ENCODE data around the gene UBA5. TPM values are rescaled to one million over a fixed set of nuclear protein-coding genes. Genes with fewer than 3 reads are reported as not detected.
A peak's percentile ranks its signal among the peaks of the same experiment; 100 is the strongest.
"Not testable (repeated sequence)": the region's sequence is repeated elsewhere in the genome, so short reads cannot be mapped to it uniquely, and the experiment has no call there.

The UBA5 gene
- 22.0 TPM for polyA plus RNA-seq (2013, experiment 1 of 2)
- 22.1 TPM for polyA plus RNA-seq (2013, experiment 2 of 2)

GRCh38 chr3:132660052-132660810, at the start of gene UBA5:
TSS of gene UBA5 (plus strand) at chr3:132660329. CDS start at chr3:132660538, 209 bp downstream.
- Histone ChIP-seq H3K14ac (ENCODE audit: low read length in 2 of 2) (peak within 1 kb of the TSS in 1 of 2 experiments; percentile 94), H3K23ac (ENCODE audit: low read length in 2 of 2) (peak within 1 kb of the TSS in 1 of 2 experiments; percentile 100), H2BK120ac (ENCODE audit: low read depth, low read length) (peak within 1 kb of the TSS; percentile 80), H3K9ac (ENCODE audit: low read length) (peak within 1 kb of the TSS; percentile 96), H3K18ac (ENCODE audit: low read depth in 1 of 2, low read length in 2 of 2) (peak within 1 kb of the TSS; percentile 81 to 100), H3K79me1 (replicated peaks; ENCODE audit: low read length, poor library complexity, severe bottlenecking) (peaks cover 5% of the 10 kb centered on the region), H3K4me2 (ENCODE audit: low read length, poor library complexity, severe bottlenecking) (peak within 1 kb of the TSS; percentile 60), H2BK15ac (ENCODE audit: low read depth, poor library complexity, severe bottlenecking) (peak within 1 kb of the TSS; percentile 76), H3K4me3 (ENCODE audit: insufficient read depth in 1 of 2, low read depth in 1 of 2, low read length in 2 of 2) (peak within 1 kb of the TSS; percentile 94 to 96), H3K4ac (ENCODE audit: low read depth in 1 of 2, low read length in 2 of 2) (peak within 1 kb of the TSS; percentile 91 to 100), H3K9me3 (ENCODE audit: control insufficient read depth, low read length) (no peaks in the 10 kb centered on the region), H2AFZ (ENCODE audit: low read depth, low read length) (peak within 1 kb of the TSS; percentile 100), H4K91ac (ENCODE audit: low read length) (peak within 1 kb of the TSS; percentile 94), H2BK5ac (ENCODE audit: low read depth, low read length, poor library complexity, severe bottlenecking) (peak within 1 kb of the TSS; percentile 60), H2BK12ac (ENCODE audit: low read length in 2 of 2) (peak within 1 kb of the TSS in 1 of 2 experiments; percentile 78), H4K8ac (ENCODE audit: low read length) (peak within 1 kb of the TSS; percentile 89), H3K27me3 (ENCODE audit: control insufficient read depth in 1 of 2, insufficient read depth in 1 of 2, low read length in 2 of 2) (no peaks in the 10 kb centered on the region), H3K27ac (ENCODE audit: low read length, poor library complexity, severe bottlenecking) (peak within 1 kb of the TSS; percentile 73), H3K36me3 (ENCODE audit: control insufficient read depth in 1 of 2, insufficient read depth in 2 of 2, low read depth in 1 of 2, low read length in 2 of 2) (peaks cover 0 to 2% of the 10 kb centered on the region in 2 experiments), H3K4me1 (ENCODE audit: control insufficient read depth, insufficient read depth, low read depth, low read length) (no peaks in the 10 kb centered on the region), H2AK5ac (ENCODE audit: low read length, severe bottlenecking) (no peak within 1 kb of the TSS)
- peak; percentile 80 for DNase-seq
- under 1% methylated on average over 64 of the region's 64 CpGs for WGBS

GRCh38 chr3:132615301-132615700, 44.8 kb upstream of the UBA5 start:
- H4K8ac ChIP-seq (ENCODE audit: low read length); H3K18ac ChIP-seq (ENCODE audit: low read depth in 1 of 2, low read length in 2 of 2); H3K9ac ChIP-seq (ENCODE audit: low read length); H3K4me2 ChIP-seq (ENCODE audit: low read length, poor library complexity, severe bottlenecking); H3K23ac ChIP-seq (ENCODE audit: low read length in 2 of 2); H3K79me1 ChIP-seq (replicated peaks; ENCODE audit: low read length, poor library complexity, severe bottlenecking); H3K27me3 ChIP-seq (ENCODE audit: control insufficient read depth in 1 of 2, insufficient read depth in 1 of 2, low read length in 2 of 2); H3K9me3 ChIP-seq (ENCODE audit: control insufficient read depth, low read length); H3K4ac ChIP-seq (ENCODE audit: low read depth in 1 of 2, low read length in 2 of 2); H2BK5ac ChIP-seq (ENCODE audit: low read depth, low read length, poor library complexity, severe bottlenecking); H3K14ac ChIP-seq (ENCODE audit: low read length in 2 of 2); H2AK5ac ChIP-seq (ENCODE audit: low read length, severe bottlenecking); H2BK120ac ChIP-seq (ENCODE audit: low read depth, low read length); H2AFZ ChIP-seq (ENCODE audit: low read depth, low read length); H2BK12ac ChIP-seq (ENCODE audit: low read length in 2 of 2); DNase-seq; H3K4me3 ChIP-seq (ENCODE audit: insufficient read depth in 1 of 2, low read depth in 1 of 2, low read length in 2 of 2); H2BK15ac ChIP-seq (ENCODE audit: low read depth, poor library complexity, severe bottlenecking); H3K27ac ChIP-seq (ENCODE audit: low read length, poor library complexity, severe bottlenecking); H3K4me1 ChIP-seq (ENCODE audit: control insufficient read depth, insufficient read depth, low read depth, low read length); H4K91ac ChIP-seq (ENCODE audit: low read length): not testable (repeated sequence)
- peaks cover 0 to 33% of the 10 kb centered on the region in 2 experiments for H3K36me3 ChIP-seq (ENCODE audit: control insufficient read depth in 1 of 2, insufficient read depth in 2 of 2, low read depth in 1 of 2, low read length in 2 of 2)
- WGBS, result 100% methylated on average over 1 of the region's 3 CpGs

GRCh38 chr3:132615881-132616280, 44.2 kb upstream of the UBA5 start:
- Histone ChIP-seq H4K8ac (ENCODE audit: low read length) (no peak overlapping the region), H3K79me1 (replicated peaks; ENCODE audit: low read length, poor library complexity, severe bottlenecking) (peaks cover 2% of the 10 kb centered on the region), H3K4me2 (ENCODE audit: low read length, poor library complexity, severe bottlenecking) (no peak overlapping the region), H3K14ac (ENCODE audit: low read length in 2 of 2) (no peak overlapping the region), H2BK120ac (ENCODE audit: low read depth, low read length) (no peak overlapping the region), H3K27ac (ENCODE audit: low read length, poor library complexity, severe bottlenecking) (no peak overlapping the region), H2BK5ac (ENCODE audit: low read depth, low read length, poor library complexity, severe bottlenecking) (no peak overlapping the region), H3K9me3 (ENCODE audit: control insufficient read depth, low read length) (peaks cover 5% of the 10 kb centered on the region), H4K91ac (ENCODE audit: low read length) (no peak overlapping the region), H2BK15ac (ENCODE audit: low read depth, poor library complexity, severe bottlenecking) (no peak overlapping the region), H3K4ac (ENCODE audit: low read depth in 1 of 2, low read length in 2 of 2) (no peak overlapping the region), H3K23ac (ENCODE audit: low read length in 2 of 2) (no peak overlapping the region), H3K4me1 (ENCODE audit: control insufficient read depth, insufficient read depth, low read depth, low read length) (no peaks in the 10 kb centered on the region), H2AFZ (ENCODE audit: low read depth, low read length) (no peak overlapping the region), H3K36me3 (ENCODE audit: control insufficient read depth in 1 of 2, insufficient read depth in 2 of 2, low read depth in 1 of 2, low read length in 2 of 2) (peaks cover 0 to 36% of the 10 kb centered on the region in 2 experiments), H3K27me3 (ENCODE audit: control insufficient read depth in 1 of 2, insufficient read depth in 1 of 2, low read length in 2 of 2) (no peaks in the 10 kb centered on the region), H3K18ac (ENCODE audit: low read depth in 1 of 2, low read length in 2 of 2) (no peak overlapping the region), H3K4me3 (ENCODE audit: insufficient read depth in 1 of 2, low read depth in 1 of 2, low read length in 2 of 2) (no peak overlapping the region), H2BK12ac (ENCODE audit: low read length in 2 of 2) (no peak overlapping the region), H2AK5ac (ENCODE audit: low read length, severe bottlenecking) (no peak overlapping the region), H3K9ac (ENCODE audit: low read length) (no peak overlapping the region)
- no peak for DNase-seq
- 8% methylated on average over 2 of the region's 3 CpGs for WGBS

- no peak overlapping the region for H3K4me3 ChIP-seq (ENCODE audit: insufficient read depth in 1 of 2, low read depth in 1 of 2, low read length in 2 of 2)
- peaks cover 0 to 44% of the 10 kb centered on the region in 2 experiments for H3K36me3 ChIP-seq (ENCODE audit: control insufficient read depth in 1 of 2, insufficient read depth in 2 of 2, low read depth in 1 of 2, low read length in 2 of 2)
- no peak overlapping the region for H2AFZ ChIP-seq (ENCODE audit: low read depth, low read length)
- H2BK12ac ChIP-seq (ENCODE audit: low read length in 2 of 2), result no peak overlapping the region
- H3K14ac ChIP-seq (ENCODE audit: low read length in 2 of 2), result no peak overlapping the region
- H2BK5ac ChIP-seq (ENCODE audit: low read depth, low read length, poor library complexity, severe bottlenecking), result no peak overlapping the region
- H3K4me1 ChIP-seq (ENCODE audit: control insufficient read depth, insufficient read depth, low read depth, low read length), result no peaks in the 10 kb centered on the region
- no peak overlapping the region for H3K27ac ChIP-seq (ENCODE audit: low read length, poor library complexity, severe bottlenecking)
- H4K8ac ChIP-seq (ENCODE audit: low read length), result no peak overlapping the region
- H2BK120ac ChIP-seq (ENCODE audit: low read depth, low read length), result no peak overlapping the region
- no peaks in the 10 kb centered on the region for H3K27me3 ChIP-seq (ENCODE audit: control insufficient read depth in 1 of 2, insufficient read depth in 1 of 2, low read length in 2 of 2)
- WGBS, result 96% methylated on average over 1 of the region's 1 CpG
- no peak overlapping the region for H4K91ac ChIP-seq (ENCODE audit: low read length)
- no peak overlapping the region for H3K9ac ChIP-seq (ENCODE audit: low read length)
- no peak overlapping the region for H3K4ac ChIP-seq (ENCODE audit: low read depth in 1 of 2, low read length in 2 of 2)
- no peak overlapping the region for H3K23ac ChIP-seq (ENCODE audit: low read length in 2 of 2)
- no peak overlapping the region for H2BK15ac ChIP-seq (ENCODE audit: low read depth, poor library complexity, severe bottlenecking)
- peaks cover 2% of the 10 kb centered on the region for H3K79me1 ChIP-seq (replicated peaks; ENCODE audit: low read length, poor library complexity, severe bottlenecking)
- no peak overlapping the region for H2AK5ac ChIP-seq (ENCODE audit: low read length, severe bottlenecking)
- DNase-seq, result no peak
- peaks cover 11% of the 10 kb centered on the region for H3K9me3 ChIP-seq (ENCODE audit: control insufficient read depth, low read length)
- no peak overlapping the region for H3K18ac ChIP-seq (ENCODE audit: low read depth in 1 of 2, low read length in 2 of 2)
- no peak overlapping the region for H3K4me2 ChIP-seq (ENCODE audit: low read length, poor library complexity, severe bottlenecking)
Measured at GRCh38 chr3:132616780-132617179, 43.3 kb upstream of the UBA5 start.

All from mesenchymal stem cell (in vitro differentiated cells and primary cell).